Measurements from ENCODE around the gene CACHD1.

The CACHD1 gene

DNA sequence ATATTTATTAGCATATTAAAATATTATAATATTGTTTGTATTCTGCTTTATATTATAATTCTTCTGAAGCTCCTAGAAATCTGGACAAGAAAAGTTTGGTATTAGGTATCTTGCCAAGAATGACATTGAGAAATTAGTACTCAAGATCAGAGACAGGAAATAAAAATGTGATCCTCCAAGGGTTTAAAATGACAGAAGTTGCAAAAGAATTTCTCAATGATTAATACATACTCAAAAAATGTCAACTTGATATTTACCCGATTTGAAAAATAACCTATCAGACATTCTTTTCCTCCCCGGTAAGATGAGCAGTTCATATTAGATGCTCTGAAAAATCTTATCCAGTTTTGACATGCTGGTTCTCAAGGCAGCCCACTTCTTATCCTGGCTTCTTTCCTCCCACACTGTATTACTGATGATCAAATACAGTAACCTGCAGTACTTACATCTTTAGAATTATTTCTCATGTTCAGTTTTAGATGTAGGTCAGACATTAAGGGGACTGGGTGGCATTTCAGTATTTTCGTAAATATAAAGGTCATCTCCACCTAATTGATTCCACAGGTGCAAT lies 55.3 kb downstream of the CACHD1 start:
- DNase-seq (ENCODE audit: low read depth), result no peak
- TF ChIP-seq, protein P1, sequence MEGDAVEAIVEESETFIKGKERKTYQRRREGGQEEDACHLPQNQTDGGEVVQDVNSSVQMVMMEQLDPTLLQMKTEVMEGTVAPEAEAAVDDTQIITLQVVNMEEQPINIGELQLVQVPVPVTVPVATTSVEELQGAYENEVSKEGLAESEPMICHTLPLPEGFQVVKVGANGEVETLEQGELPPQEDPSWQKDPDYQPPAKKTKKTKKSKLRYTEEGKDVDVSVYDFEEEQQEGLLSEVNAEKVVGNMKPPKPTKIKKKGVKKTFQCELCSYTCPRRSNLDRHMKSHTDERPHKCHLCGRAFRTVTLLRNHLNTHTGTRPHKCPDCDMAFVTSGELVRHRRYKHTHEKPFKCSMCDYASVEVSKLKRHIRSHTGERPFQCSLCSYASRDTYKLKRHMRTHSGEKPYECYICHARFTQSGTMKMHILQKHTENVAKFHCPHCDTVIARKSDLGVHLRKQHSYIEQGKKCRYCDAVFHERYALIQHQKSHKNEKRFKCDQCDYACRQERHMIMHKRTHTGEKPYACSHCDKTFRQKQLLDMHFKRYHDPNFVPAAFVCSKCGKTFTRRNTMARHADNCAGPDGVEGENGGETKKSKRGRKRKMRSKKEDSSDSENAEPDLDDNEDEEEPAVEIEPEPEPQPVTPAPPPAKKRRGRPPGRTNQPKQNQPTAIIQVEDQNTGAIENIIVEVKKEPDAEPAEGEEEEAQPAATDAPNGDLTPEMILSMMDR (IDR thresholded peaks at IDR 0.05; ENCODE audit: low read length, missing control alignments), result no peak

DNA sequence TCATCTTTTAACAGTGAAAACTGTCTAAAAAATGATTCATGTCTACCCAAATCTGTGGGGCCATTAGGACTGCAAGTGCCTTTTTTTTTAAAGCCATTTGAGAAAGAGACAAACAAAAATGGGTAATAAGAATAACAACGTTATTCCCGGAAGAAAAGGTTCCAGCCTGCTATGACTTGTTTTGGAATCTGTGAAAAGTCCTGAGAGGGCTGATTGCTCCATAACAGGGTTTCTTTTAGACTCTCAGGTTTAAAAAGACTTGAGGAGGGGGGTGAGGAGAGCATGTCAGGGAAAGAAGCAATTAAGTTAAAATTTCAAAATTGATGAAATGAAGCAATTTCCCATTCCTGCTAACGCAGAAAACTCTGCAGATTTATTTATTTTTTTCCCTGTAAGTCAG lies 56.4 kb downstream of the CACHD1 start:
- DNase-seq (ENCODE audit: low read depth), result no peak
- TF ChIP-seq, protein P1 (IDR thresholded peaks at IDR 0.05; ENCODE audit: low read length, missing control alignments), result no peak
- H3K4me3 ChIP-seq (replicated peaks; ENCODE audit: low read depth, low read length), result no peak overlapping the region

More for the DNA sequence above, 55.3 kb downstream of the CACHD1 start:
- no peak overlapping the region for H3K4me3 ChIP-seq (replicated peaks; ENCODE audit: low read depth, low read length)

DNA sequence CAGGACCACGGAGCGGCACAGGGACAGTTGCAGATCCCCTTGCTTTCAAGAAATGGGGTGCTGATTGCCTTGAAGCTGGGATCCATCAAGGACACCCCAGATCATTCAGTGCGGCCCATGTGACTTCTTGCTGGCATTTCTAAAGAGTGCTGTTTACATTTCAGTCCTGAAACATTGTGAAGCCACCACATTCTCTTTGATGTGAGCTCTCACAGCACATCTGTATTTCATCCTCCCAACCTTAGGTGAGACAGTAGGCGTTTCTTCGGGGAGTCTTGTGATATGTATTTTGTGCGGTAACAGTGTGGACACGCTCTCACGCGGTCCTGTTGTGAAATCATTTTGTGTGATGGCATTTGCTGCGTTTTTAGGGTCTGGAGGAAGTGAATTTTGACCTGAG lies 57.2 kb downstream of the CACHD1 start:
- H3K4me3 ChIP-seq (replicated peaks; ENCODE audit: low read depth, low read length), result no peak overlapping the region
- DNase-seq (ENCODE audit: low read depth), result no peak
- TF ChIP-seq, protein P1 (IDR thresholded peaks at IDR 0.05; ENCODE audit: low read length, missing control alignments), result no peak

DNA sequence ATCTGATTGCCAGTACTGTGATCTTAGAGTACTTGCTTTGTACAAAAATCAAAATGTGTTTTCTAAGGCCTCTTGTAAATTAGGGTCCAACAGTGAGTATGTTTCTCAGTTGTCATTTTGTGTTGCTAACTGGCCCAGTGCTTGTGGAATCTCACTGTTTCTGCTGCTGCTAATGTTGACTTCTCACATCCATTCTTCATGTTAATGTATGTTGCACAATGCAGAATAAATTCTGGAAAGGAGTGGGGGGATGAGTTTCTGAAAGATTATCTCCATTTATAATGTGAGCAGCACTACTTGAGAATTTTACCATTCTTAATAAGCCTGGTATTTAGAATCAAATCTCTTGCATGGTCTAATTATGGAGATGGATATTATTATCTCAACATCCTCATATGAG lies 57.9 kb downstream of the CACHD1 start:
- no peak overlapping the region for H3K4me3 ChIP-seq (replicated peaks; ENCODE audit: low read depth, low read length)
- no peak for DNase-seq (ENCODE audit: low read depth)
- TF ChIP-seq, protein P1 (IDR thresholded peaks at IDR 0.05; ENCODE audit: low read length, missing control alignments), result no peak

DNA sequence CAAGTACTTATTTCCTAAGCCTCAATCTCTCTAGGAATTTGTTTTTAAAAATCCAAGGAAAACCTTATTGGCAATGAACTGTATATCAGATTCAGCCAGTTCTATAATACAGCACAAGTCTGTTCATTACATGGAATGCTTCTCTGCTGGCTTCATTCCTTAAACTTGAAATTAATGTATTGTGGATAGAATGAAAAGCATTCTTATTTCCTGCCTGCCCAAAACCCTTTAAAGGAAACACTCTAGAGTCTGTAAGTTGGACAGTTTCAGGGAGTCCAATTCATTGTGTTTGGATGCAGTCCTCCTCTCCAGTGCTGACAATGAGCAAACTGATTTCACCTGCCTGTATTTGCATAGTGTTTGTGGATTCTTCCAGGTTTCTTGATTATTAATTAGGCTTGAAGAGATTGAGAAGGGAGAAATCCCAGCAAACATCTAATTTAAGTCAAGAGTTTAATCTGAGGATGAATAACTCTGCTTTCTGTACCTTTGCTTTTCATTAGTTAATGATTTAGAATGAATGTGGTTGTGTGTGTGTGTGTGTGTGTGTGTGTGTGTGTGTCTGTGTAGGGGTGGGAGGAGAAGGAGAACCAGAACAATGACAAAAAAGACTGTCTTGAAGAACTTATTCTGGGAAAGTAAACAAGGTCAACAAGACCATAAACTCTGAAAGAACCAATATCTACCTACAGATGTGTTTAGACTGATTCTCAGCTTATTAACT lies 61.2 kb downstream of the CACHD1 start:
- DNase-seq (ENCODE audit: low read depth), result no peak
- TF ChIP-seq, protein P1 (IDR thresholded peaks at IDR 0.05; ENCODE audit: low read length, missing control alignments), result no peak
- H3K4me3 ChIP-seq (replicated peaks; ENCODE audit: low read depth, low read length), result no peak overlapping the region

DNA sequence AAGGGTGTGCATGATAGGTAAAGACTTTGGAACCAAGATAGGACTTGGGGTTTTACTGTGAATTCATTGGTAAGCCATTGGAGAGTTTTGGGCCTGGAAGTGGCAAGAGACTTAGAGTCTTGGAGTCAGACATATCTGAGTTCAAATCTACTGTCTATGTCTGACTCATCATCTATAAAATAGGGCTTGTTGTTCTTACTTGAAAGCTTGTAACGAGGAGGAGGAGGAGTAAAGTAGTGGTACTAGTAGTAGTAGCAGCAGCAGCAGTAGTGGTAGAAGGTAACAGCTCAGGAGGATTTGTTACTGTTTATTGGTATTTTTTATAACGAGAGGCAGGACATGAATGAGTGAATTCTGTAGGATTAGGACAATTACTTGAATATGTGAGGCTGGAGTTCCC lies 62.7 kb downstream of the CACHD1 start:
- TF ChIP-seq, protein P1 (IDR thresholded peaks at IDR 0.05; ENCODE audit: low read length, missing control alignments), result no peak
- no peak for DNase-seq (ENCODE audit: low read depth)
- H3K4me3 ChIP-seq (replicated peaks; ENCODE audit: low read depth, low read length), result no peak overlapping the region
